GM21737 (cell line): Measurements from ENCODE around the gene ARSB.
"Not testable (repeated sequence)": the region's sequence is repeated elsewhere in the genome, so short reads cannot be mapped to it uniquely, and the experiment has no call there.

Source experiments
- ATAC-seq: cut with Tn5 transposase; IDR thresholded peaks from one replicate; pipeline ENCODE4 v1.9.1; 2021; ENCODE audit warnings: mild to moderate bottlenecking, moderate library complexity; ENCODE audit not compliant: unreplicated experiment

The ARSB gene

GRCh38 chr5:78956901-78957300 is 28.2 kb downstream of the ARSB start:
- ATAC-seq = no peak

GRCh38 chr5:78953092-78953800 is 31.9 kb downstream of the ARSB start:
- no peak for ATAC-seq

GRCh38 chr5:78930721-78931120 is 54.4 kb downstream of the ARSB start:
- no peak for ATAC-seq

- ATAC-seq = no peak
Observed at GRCh38 chr5:78929833-78930232, 55.3 kb downstream of the ARSB start.

- ATAC-seq = no peak
Observed at GRCh38 chr5:78927657-78928282, 57.3 kb downstream of the ARSB start.

- no peak for ATAC-seq
Observed at GRCh38 chr5:78926252-78926651, 58.9 kb downstream of the ARSB start.

GRCh38 chr5:78925129-78925876 is 59.8 kb downstream of the ARSB start:
- no peak for ATAC-seq

- ATAC-seq = no peak
Observed at GRCh38 chr5:78923622-78923970, 61.5 kb downstream of the ARSB start.

- ATAC-seq = no peak
Observed at GRCh38 chr5:78922879-78923621, 62.1 kb downstream of the ARSB start.

GRCh38 chr5:78920604-78921003 is 64.5 kb downstream of the ARSB start:
- ATAC-seq = no peak

GRCh38 chr5:78919796-78920195 is 65.3 kb downstream of the ARSB start:
- no peak for ATAC-seq

GRCh38 chr5:78916044-78916443 is 69.1 kb downstream of the ARSB start:
- no peak for ATAC-seq

- ATAC-seq = no peak
Observed at GRCh38 chr5:78915170-78915569, 69.9 kb downstream of the ARSB start.

GRCh38 chr5:78912811-78913210 is 72.3 kb downstream of the ARSB start:
- ATAC-seq = no peak

- ATAC-seq = no peak
Observed at GRCh38 chr5:78912085-78912771, 72.9 kb downstream of the ARSB start.

- not testable (repeated sequence) for ATAC-seq
Observed at GRCh38 chr5:78909224-78909983, 75.7 kb downstream of the ARSB start.

- ATAC-seq = no peak
Observed at GRCh38 chr5:78908173-78909061, 76.7 kb downstream of the ARSB start.

- no peak for ATAC-seq
Observed at GRCh38 chr5:78907255-78907891, 77.7 kb downstream of the ARSB start.
